OCI-LY7 (cell line): ENCODE data around the gene SETBP1. TPM values are rescaled to one million over a fixed set of nuclear protein-coding genes. Genes with fewer than 3 reads are reported as not detected.

Experiments
- BruUV-seq: library from RNA; stranded (reverse); fragments of 400-500 nt; replicated peaks from 2 replicates; lab custom pipeline; 2021; lab: Mats Ljungman, UMichigan
- CTCF ChIA-PET: fragments of 300-600 bp; sonication (Branson Sonifier 250); formaldehyde crosslinking; loops from one replicate; lab custom pipeline; 2022; ENCODE audit warnings: antibody characterized with exemption; ENCODE audit not compliant: unreplicated experiment; lab: Charles Lee
- POLR2A ChIA-PET: fragments of 300-600 bp; sonication (Branson Sonifier 250); formaldehyde crosslinking; loops from one replicate; lab custom pipeline; 2022; ENCODE audit warnings: antibody characterized with exemption; lab: Charles Lee
- DNase-seq: peaks from one replicate; pipeline ENCODE4 v3.0.0-alpha.2; 2015; ENCODE audit warnings: low spot score
- H2AFZ ChIP-seq: fragments of 200-600 bp; sonication (generic), shearing (Covaris generic); 2 replicates; pipeline ENCODE4 v1.6.1; 2014; ENCODE audit warnings: mild to moderate bottlenecking, antibody characterized with exemption, low read length, moderate library complexity
- H3K27ac ChIP-seq: fragments of 200-600 bp; sonication (generic); 2 replicates; pipeline ENCODE4 v1.5.1; 2014; ENCODE audit warnings: mixed run types, low read depth, mild to moderate bottlenecking, moderate library complexity, low read length, inconsistent platforms; ENCODE audit not compliant: poor library complexity, severe bottlenecking
- H3K36me3 ChIP-seq: fragments of 200-600 bp; sonication (generic); 2 replicates; pipeline ENCODE4 v1.6.1; 2014; ENCODE audit warnings: mild to moderate bottlenecking, antibody characterized with exemption, low read length, moderate library complexity, mixed read lengths; ENCODE audit not compliant: insufficient read depth
- H3K4me1 ChIP-seq: fragments of 200-600 bp; sonication (generic); 2 replicates; pipeline ENCODE4 v1.5.1; 2014; ENCODE audit warnings: mild to moderate bottlenecking, low read length; ENCODE audit not compliant: insufficient read depth, poor library complexity, severe bottlenecking
- H3K4me2 ChIP-seq: fragments of 200-600 bp; sonication (generic); 2 replicates; pipeline ENCODE4 v1.6.1; 2014; ENCODE audit warnings: mild to moderate bottlenecking, low read length
- H3K4me3 ChIP-seq: fragments of 200-600 bp; sonication (generic); 2 replicates; pipeline ENCODE4 v1.5.1; 2014; ENCODE audit warnings: mild to moderate bottlenecking, low read depth, low read length; ENCODE audit not compliant: poor library complexity, severe bottlenecking
- H3K79me2 ChIP-seq: fragments of 200-600 bp; sonication (generic); 2 replicates; pipeline ENCODE4 v1.6.1; 2016; ENCODE audit warnings: low read depth, mild to moderate bottlenecking, low read length, moderate library complexity, mixed read lengths; ENCODE audit not compliant: insufficient read depth
- H3K9me2 ChIP-seq: fragments of 200-600 bp; sonication (generic); 2 replicates; pipeline ENCODE4 v1.6.1; 2016; ENCODE audit warnings: mild to moderate bottlenecking, low read length, mixed read lengths; ENCODE audit not compliant: insufficient read depth
- H3K9me3 ChIP-seq: fragments of 200-600 bp; sonication (generic); 2 replicates; pipeline ENCODE4 v1.6.1; 2014; ENCODE audit warnings: mild to moderate bottlenecking, mixed run types, low read length, mixed read lengths
- H4K20me1 ChIP-seq: fragments of 200-600 bp; sonication (generic); 2 replicates; pipeline ENCODE4 v1.6.1; 2014; ENCODE audit warnings: mild to moderate bottlenecking, antibody characterized with exemption, low read length, moderate library complexity, mixed read lengths; ENCODE audit not compliant: insufficient read depth
- CTCF ChIP-seq: fragments of 200-600 bp; sonication (generic); conservative IDR thresholded peaks from 2 replicates; pipeline ENCODE4 v1.5.1; 2014; ENCODE audit warnings: mild to moderate bottlenecking, antibody characterized with exemption, low read length, moderate library complexity, mixed read lengths
- EZH2phosphoT487 ChIP-seq: fragments of 200-600 bp; sonication (generic); IDR thresholded peaks from 2 replicates; pipeline ENCODE4 v1.6.1; 2018; ENCODE audit warnings: low read depth, borderline replicate concordance, mild to moderate bottlenecking, mixed run types, antibody characterized with exemption, low read length, moderate library complexity, mixed read lengths
- intact Hi-C: fragments of 100-400 bp; cut with micrococcal nuclease; formaldehyde crosslinking; loops from one replicate; pipeline ENCODE4 v1.10.0; 2022; ENCODE audit not compliant: unreplicated experiment
- total RNA-seq, 2 experiments: library from RNA; depleted of rRNA in 1 of 2; stranded (reverse); fragments of >200 nt in 1 of 2; shearing (Covaris generic) in 1 of 2; gene quantifications; 2 replicates each; pipeline ENCODE4 v1.2.3, GENCODE V29; 2014 to 2022

Gene SETBP1
- total RNA-seq, 2 experiments from 2014 or later: 2.6 to 9.1 TPM

DNA sequence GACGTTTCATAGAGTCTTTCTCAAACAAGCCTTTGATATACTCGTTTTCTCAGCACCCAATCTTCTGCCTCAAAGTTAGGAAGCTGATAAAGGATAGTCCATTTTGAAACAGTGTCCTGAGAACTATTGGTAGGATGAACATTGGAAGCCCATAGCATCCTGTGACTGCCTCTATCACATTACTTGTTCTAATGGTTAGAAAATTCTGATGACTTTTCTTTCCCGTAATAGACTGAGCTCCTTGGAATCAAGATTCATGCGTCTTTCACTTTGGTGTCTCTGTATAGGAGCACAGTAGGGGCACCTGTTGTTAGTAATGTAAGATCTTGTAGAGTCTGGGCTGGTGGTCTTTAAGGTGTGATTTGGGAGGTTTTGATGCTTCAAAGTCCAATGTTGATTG lies 87.1 kb downstream of the SETBP1 start:
- intact Hi-C loops: no loop called here
- no peak overlapping the region for H3K27ac ChIP-seq
- CTCF ChIA-PET: no interaction called here

GRCh38 chr18:44770641-44771040 lies 90.0 kb downstream of the SETBP1 start:
- no peaks in the 10 kb centered on the region for H3K4me1 ChIP-seq
- H3K4me3 ChIP-seq: no peak overlapping the region
- no peak for TF ChIP-seq EZH2phosphoT487
- TF ChIP-seq CTCF: no peak
- intact Hi-C loops: no loop called here
- no peak overlapping the region for H2AFZ ChIP-seq
- no peaks in the 10 kb centered on the region for H3K36me3 ChIP-seq
- POLR2A ChIA-PET: interaction anchor here (0.7 kb wide), 1 partner anchor 10 kb away, joined by 4 read pairs; no protein-coding TSS in a partner anchor
- no peak overlapping the region for H3K27ac ChIP-seq
- no peak overlapping the region for H3K4me2 ChIP-seq
- H3K9me3 ChIP-seq: no peaks in the 10 kb centered on the region
- no peaks in the 10 kb centered on the region for H3K79me2 ChIP-seq
- H4K20me1 ChIP-seq: no peaks in the 10 kb centered on the region
- no TSS peak for BruUV-seq
- no peak for DNase-seq
- no peaks in the 10 kb centered on the region for H3K9me2 ChIP-seq
- CTCF ChIA-PET: no interaction called here

More for the DNA sequence above, 87.1 kb downstream of the SETBP1 start:
- Histone ChIP-seq H3K79me2 (no peaks in the 10 kb centered on the region), H3K4me2 (no peak overlapping the region), H3K4me1 (no peaks in the 10 kb centered on the region), H3K9me2 (no peaks in the 10 kb centered on the region), H3K9me3 (no peaks in the 10 kb centered on the region), H3K4me3 (no peak overlapping the region), H4K20me1 (no peaks in the 10 kb centered on the region), H3K36me3 (no peaks in the 10 kb centered on the region), H2AFZ (no peak overlapping the region)
- POLR2A ChIA-PET: interaction anchor here (1.0 kb wide), 1 partner anchor 8 kb away, joined by 3 read pairs; no protein-coding TSS in a partner anchor
- BruUV-seq: no TSS peak
- no peak for DNase-seq
- no peak for TF ChIP-seq CTCF
- no peak for TF ChIP-seq EZH2phosphoT487

- no peak for TF ChIP-seq CTCF
- no peak for TF ChIP-seq EZH2phosphoT487
- no peaks in the 10 kb centered on the region for H3K9me3 ChIP-seq
- H3K4me2 ChIP-seq: no peak overlapping the region
- intact Hi-C loops: no loop called here
- H2AFZ ChIP-seq: no peak overlapping the region
- ChIA-PET CTCF (no interaction called here), POLR2A (interaction anchor here (0.7 kb wide), 1 partner anchor 9 kb away, joined by 4 read pairs; no protein-coding TSS in a partner anchor)
- H3K4me1 ChIP-seq: no peaks in the 10 kb centered on the region
- no peak overlapping the region for H3K27ac ChIP-seq
- H3K79me2 ChIP-seq: no peaks in the 10 kb centered on the region
- no peaks in the 10 kb centered on the region for H3K36me3 ChIP-seq
- H3K4me3 ChIP-seq: no peak overlapping the region
- H3K9me2 ChIP-seq: no peaks in the 10 kb centered on the region
- no TSS peak for BruUV-seq
- no peaks in the 10 kb centered on the region for H4K20me1 ChIP-seq
- DNase-seq: no peak
These were observed 90.9 kb downstream of the SETBP1 start for GRCh38 chr18:44771572-44771955.
